Activated T-cell treated with anti-CD3 and anti-CD28 coated beads, Interleukin-2, amount 50 U/mL, for 1 hour (primary cell): ENCODE measurements around the gene EID3.
"Not testable (repeated sequence)": the region's sequence is repeated elsewhere in the genome, so short reads cannot be mapped to it uniquely, and the experiment has no call there.

ENCODE experiments used
- DNase-seq: peaks from one replicate; pipeline ENCODE4 v3.0.0-alpha.2; 2020

The EID3 gene

GRCh38 chr12:104314242-104314614, 10.7 kb downstream of the EID3 start:
- DNase-seq = no peak

GRCh38 chr12:104315326-104316224, 12.0 kb downstream of the EID3 start:
- DNase-seq = no peak

DNA sequence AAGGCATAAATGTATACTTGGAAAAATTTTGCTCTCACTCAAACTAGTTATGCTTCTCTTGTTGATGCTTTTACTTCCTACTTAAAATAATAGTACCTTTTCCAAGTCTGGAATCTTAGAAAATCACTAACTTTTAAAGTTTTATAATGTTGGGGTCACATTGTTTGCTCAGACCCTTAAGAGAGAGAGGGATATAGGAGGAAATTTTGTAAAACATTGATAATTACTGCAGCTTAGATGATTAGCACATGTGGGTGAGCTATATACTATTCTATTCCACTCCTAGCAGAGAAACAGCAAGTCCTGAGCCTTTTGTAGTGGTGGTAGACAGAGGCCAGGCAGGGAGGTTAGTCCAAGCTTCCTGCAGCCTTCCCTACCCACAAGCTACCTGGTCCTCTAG, 13.4 kb downstream of the EID3 start:
- no peak for DNase-seq

GRCh38 chr12:104317538-104318210, 14.1 kb downstream of the EID3 start:
- no peak for DNase-seq

GRCh38 chr12:104319028-104319427, 15.5 kb downstream of the EID3 start:
- DNase-seq = no peak

- no peak for DNase-seq
These were observed 16.5 kb downstream of the EID3 start for GRCh38 chr12:104319918-104320626.

GRCh38 chr12:104320627-104321024, 17.1 kb downstream of the EID3 start:
- DNase-seq = no peak

DNA sequence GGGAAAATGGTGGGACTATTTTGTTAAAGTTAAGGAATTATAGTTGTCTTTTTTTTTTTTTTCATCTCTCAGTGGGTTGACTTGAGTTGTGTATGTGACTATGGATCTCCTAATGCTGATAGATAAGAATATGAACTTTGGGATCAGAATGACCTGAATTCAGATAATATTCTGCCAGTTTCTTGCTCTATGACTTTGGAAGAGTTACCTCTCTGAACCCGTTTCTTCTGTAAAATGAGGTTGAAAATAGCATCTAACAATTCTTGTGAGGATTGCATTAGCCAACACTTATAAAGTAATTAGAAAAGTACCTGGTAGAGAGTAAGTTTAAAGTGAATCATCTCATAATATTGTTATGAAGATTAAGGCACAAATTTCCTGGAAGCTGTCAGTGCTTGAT, 18.4 kb downstream of the EID3 start:
- DNase-seq = no peak

- DNase-seq = not testable (repeated sequence)
These were observed 19.0 kb downstream of the EID3 start for GRCh38 chr12:104322533-104322932.

GRCh38 chr12:104323899-104324298, 20.4 kb downstream of the EID3 start:
- DNase-seq = no peak

DNA sequence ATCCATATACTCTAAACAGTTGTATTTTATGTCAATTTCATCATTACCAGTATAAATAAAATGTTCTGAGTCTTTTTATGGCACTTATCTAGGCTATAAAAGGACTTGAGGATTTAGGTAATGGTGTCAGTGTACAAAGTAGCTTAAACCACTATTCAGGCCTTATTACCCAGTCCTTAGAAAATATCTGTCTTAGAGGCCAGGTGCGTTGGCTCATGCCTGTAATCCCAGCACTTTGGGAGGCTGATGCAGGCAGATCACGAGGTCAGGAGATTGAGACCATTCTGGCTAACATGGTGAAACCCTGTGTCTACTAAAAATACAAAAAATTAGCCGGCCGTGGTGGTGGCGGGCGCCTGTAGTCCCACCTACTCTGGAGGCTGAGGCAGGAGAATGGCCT, 24.7 kb downstream of the EID3 start:
- not testable (repeated sequence) for DNase-seq

DNA sequence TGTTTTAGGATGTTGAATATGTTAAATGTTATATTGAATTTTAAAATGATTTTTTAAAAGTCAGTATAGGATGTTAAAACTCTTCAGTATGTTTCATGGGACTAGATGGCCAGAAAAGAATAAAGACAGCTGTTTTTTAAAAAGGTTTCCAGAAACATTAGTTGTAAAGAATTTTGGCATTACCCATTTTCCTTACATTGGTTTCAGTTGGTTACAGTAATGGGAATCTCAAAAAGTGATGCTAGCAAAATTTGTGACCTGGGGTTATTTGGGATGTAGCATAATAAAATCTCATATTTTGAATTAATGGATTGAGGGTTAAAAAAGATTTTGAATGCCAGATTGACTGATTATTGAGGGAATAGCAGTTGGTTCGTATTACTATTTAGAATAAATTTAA, 25.3 kb downstream of the EID3 start:
- DNase-seq = no peak

GRCh38 chr12:104329707-104330532, 26.4 kb downstream of the EID3 start:
- no peak for DNase-seq

DNA sequence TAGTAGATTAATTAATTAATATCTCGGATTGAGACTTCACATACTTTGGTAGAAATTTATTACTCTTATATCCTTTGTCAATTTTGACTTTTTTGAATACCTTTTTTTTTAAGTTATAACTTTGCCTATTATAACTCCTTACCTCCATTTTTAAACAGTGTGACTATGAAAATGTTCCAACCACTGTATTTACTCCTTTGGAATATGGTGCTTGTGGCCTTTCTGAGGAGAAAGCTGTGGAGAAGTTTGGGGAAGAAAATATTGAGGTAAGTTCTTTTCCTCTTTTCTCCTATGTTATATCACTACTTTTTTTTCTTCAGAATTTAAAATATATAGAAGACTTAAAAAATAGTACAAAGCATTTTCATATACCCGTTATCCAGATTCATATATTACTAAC, 27.8 kb downstream of the EID3 start:
- no peak for DNase-seq

GRCh38 chr12:104332273-104332672, 28.7 kb downstream of the EID3 start:
- DNase-seq = not testable (repeated sequence)

DNA sequence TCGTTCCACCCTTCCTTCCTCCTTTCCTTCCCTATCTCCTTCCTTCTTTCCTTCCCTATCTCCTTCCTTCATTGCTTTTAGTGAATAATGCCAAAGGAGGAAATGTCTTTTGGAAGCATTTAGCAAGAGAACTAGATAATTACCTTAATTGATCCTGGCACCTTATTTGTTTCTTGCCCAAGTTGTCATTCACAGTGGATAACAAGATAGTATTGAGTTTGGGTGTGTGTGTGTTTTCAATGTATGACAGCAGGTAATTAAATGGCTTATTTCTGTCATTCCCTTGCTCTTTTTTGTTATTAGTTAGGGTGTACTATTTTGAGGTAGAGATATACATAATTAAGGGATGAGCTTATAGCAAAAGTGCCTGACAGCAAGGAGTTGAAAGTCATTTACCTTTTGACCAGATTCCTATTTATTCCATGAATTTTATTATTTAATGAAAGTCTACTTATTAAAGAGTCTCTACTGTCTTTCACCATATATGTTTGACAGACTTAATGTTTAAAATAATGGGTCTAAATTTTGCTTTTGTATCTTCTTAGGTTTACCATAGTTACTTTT, 30.2 kb downstream of the EID3 start:
- DNase-seq = no peak

DNA sequence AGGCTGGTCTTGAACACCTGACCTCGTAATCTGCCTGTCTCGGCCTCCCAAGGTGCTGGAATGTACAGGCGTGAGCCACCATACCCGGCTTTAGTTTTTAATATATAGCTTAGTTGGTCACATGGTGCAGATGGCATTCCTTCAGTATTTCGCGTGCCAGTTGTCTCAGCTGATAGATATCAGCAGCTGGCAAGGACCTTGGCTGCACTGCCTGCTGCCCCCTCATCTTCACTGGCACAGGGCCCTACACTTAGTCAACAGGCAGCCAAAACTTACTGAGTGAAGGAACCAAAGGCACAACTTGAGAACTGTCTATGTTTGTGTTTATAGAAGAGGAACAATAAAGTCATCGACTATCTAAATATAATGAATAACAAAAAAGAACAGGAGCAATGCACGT, 31.0 kb downstream of the EID3 start:
- DNase-seq = no peak

DNA sequence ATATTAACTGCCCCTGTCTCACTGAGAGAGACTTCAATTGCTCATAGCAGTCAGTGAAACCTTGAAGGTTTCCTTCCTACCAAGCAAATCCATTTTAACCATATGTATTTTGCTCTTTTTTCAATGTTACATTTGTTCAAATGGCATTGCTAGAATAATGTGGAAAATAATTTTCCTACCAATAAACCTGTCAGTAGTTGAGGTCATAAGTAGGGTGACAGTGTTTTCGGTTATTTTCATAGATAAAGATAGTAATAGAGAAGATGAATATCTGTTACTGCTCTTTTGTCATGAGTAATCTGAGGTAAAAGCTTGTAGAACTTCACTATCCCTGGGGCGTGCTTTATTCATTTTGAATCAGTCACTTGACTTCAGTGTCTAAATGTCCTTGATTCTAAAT, 32.6 kb downstream of the EID3 start:
- DNase-seq = no peak

- DNase-seq = no peak
These were observed 33.6 kb downstream of the EID3 start for GRCh38 chr12:104337030-104337558.

GRCh38 chr12:104339663-104340062, 36.1 kb downstream of the EID3 start:
- DNase-seq = no peak

- DNase-seq = no peak
These were observed 36.6 kb downstream of the EID3 start for GRCh38 chr12:104340177-104340576.

DNA sequence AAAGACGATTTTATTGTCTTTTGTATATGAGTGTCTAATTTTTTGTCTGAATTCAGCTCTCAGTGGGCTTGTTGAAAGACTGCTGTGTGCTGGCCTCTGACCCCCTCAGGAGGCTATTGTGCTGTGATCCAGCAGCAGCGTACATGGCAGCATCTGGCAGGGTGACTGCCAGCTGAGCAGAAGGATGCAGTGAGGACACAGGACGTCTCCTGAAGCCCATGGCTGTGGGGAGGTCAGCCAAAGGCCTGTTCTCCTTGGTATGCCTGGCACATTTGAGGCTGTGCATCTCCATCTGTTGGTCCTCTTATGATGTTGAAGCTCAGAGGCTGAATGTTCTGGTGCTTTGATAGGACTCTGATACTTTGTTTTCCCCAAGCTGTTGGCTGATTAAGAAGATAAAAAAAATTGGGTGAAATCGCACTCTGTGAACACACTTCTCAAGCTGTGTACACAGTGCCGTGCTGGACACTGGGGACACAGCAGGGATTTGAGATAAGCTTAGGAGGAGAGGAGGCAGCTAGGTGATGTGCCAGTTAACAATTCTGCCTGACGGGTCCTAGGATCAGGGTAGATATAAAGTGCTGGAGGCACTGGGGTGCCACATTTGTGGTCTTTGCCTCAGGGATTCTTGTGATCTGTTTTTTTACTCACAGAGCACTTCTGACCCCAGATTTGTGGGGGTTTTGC, 37.5 kb downstream of the EID3 start:
- no peak for DNase-seq
